Right lobe of liver (tissue), 6 donors: ENCODE data around the gene SCAANT1. TPM values are rescaled to one million over a fixed set of nuclear protein-coding genes. Genes with fewer than 3 reads are reported as not detected.

ENCODE experiments used
- ATAC-seq, 4 donors: fragments of 200-7000 bp; cut with Tn5 transposase; one replicate each; pipeline ENCODE4 v1.9.1; 2020; ENCODE audit warnings: mild to moderate bottlenecking in 4 of 4, moderate library complexity in 4 of 4
- DNase-seq, 3 donors: peaks; one replicate each; pipeline ENCODE4 v3.0.0-alpha.2; 2020
- H3K27ac ChIP-seq, 3 donors: fragments of 200-600 bp; one replicate each; pipeline ENCODE4 v1.8.0; 2022
- H3K27me3 ChIP-seq, 2 donors: fragments of 200-600 bp; one replicate each; pipeline ENCODE4 v1.8.0; 2022
- H3K36me3 ChIP-seq, 4 donors: fragments of 200-600 bp; sonication (generic) in 1 of 4; one replicate each; pipeline versions ENCODE4 v1.5.1 to v1.8.0; 2017 to 2022; ENCODE audit warnings: control low read depth in 1 of 4
- H3K4me1 ChIP-seq, 4 donors: fragments of 200-600 bp; sonication (generic) in 1 of 4; one replicate each; pipeline versions ENCODE4 v1.5.1 to v1.8.0; 2017 to 2022; ENCODE audit warnings: control low read depth in 1 of 4
- H3K4me3 ChIP-seq, 3 donors: fragments of 200-600 bp; one replicate each; pipeline ENCODE4 v1.8.0; 2022
- H3K9me3 ChIP-seq, 4 donors: fragments of 200-600 bp; sonication (generic) in 1 of 4; one replicate each; pipeline versions ENCODE4 v1.5.1 to v1.8.0; 2017 to 2022; ENCODE audit warnings: control low read depth in 1 of 4
- POLR2A ChIP-seq: fragments of 450-650 bp; IDR thresholded peaks from one replicate; pipeline ENCODE4 v1.6.1; 2017; ENCODE audit warnings: antibody characterized with exemption, mild to moderate bottlenecking
- WGBS: methylation state at CpG from one replicate; pipeline ENCODE4 v1.1.6; 2018; ENCODE audit warnings: low coverage, low lambda C conversion rate; ENCODE audit not compliant: insufficient coverage; ENCODE audit errors: missing lambda C conversion rate; 5-methylcytosine and 5-hydroxymethylcytosine counted together
- intact Hi-C, 2 donors: fragments of 100-400 bp; cut with DNase I; formaldehyde crosslinking; loops; one replicate each; pipeline versions ENCODE4 v1.11.2 to v1.14.1; 2022
- total RNA-seq, 6 experiments: library from RNA; depleted of rRNA in 2 of 6; stranded (reverse); fragments of >200 nt in 2 of 6; fragmentation: NEBNext Ultra II Directional in 3 of 6; extraction: Animal tissue kit (Norgen Biotek cat#: 25700) in 3 of 6; gene quantifications; one replicate each; pipeline versions ENCODE4 v1.1.0 to v1.2.4, GENCODE V29; 2016 to 2023
- TF ChIP-seq, protein P1 (sequence below), 4 donors: fragments of 200-600 bp in 3 of 4; fragments of 450-650 bp in 1 of 4; IDR thresholded peaks; one replicate each; pipeline versions ENCODE4 v1.5.1 to v1.8.0; 2016 to 2022; ENCODE audit warnings: antibody characterized with exemption in 4 of 4, mild to moderate bottlenecking in 2 of 4
- donor health status: DM: no; HTN: yes; CAD: no.
- donor health status: DM: no; HTN: no; CAD: no.
- donor health status: DM: no; HTN: no; CAD: no.
- donor health status: DM: no; HTN: yes; CAD: no.
- donor health status: DM: no; HTN: yes; CAD: no.

SCAANT1 gene
- total RNA-seq, 6 experiments from 2014 or later, result not detected

DNA sequence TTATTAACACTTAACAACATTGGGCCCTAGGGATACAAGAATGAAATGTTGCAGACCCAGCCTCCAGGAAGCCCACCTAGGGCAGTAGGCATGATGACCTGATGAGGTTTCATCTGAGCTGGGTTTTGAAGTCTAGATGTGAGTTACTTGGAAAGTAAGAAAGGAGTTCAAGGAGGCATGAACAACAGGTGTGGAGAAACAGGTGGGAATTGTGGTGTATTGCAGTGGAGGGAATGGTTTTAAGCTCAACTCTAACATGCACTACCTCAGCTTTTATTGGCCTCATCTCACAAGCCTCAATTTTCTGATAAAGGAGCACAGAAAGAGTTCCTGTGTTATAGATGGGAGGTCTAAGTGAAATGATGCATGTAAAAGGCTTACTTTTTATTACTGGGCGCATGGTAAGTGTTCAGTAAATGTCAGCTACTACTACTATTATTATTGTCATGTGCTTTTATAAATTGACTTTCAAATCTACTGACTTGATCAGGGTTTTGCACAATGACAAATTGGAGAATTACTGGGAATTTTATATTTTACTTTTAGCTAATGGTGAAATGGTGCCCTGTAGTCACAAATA, 19.3 kb downstream of the SCAANT1 start:
- H3K4me3 ChIP-seq, result no peak overlapping the region
- 100% methylated on average over 1 of the region's 1 CpG for WGBS
- intact Hi-C loops, result no loop called here
- TF ChIP-seq, protein P1, sequence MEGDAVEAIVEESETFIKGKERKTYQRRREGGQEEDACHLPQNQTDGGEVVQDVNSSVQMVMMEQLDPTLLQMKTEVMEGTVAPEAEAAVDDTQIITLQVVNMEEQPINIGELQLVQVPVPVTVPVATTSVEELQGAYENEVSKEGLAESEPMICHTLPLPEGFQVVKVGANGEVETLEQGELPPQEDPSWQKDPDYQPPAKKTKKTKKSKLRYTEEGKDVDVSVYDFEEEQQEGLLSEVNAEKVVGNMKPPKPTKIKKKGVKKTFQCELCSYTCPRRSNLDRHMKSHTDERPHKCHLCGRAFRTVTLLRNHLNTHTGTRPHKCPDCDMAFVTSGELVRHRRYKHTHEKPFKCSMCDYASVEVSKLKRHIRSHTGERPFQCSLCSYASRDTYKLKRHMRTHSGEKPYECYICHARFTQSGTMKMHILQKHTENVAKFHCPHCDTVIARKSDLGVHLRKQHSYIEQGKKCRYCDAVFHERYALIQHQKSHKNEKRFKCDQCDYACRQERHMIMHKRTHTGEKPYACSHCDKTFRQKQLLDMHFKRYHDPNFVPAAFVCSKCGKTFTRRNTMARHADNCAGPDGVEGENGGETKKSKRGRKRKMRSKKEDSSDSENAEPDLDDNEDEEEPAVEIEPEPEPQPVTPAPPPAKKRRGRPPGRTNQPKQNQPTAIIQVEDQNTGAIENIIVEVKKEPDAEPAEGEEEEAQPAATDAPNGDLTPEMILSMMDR (IDR thresholded peaks at IDR 0.05), result no peak
- no peak for TF ChIP-seq POLR2A
- H3K27me3 ChIP-seq, result no peaks in the 10 kb centered on the region
- no peaks in the 10 kb centered on the region for H3K4me1 ChIP-seq
- DNase-seq (no peak), ATAC-seq (no peak)
- no peaks in the 10 kb centered on the region for H3K9me3 ChIP-seq
- H3K36me3 ChIP-seq, result no peaks in the 10 kb centered on the region
- H3K27ac ChIP-seq, result no peak overlapping the region

- Histone ChIP-seq H3K4me1 (peaks cover 0 to 8% (median 0%) of the 10 kb centered on the region in 4 donors), H3K27ac (no peak overlapping the region), H3K4me3 (no peak overlapping the region), H3K9me3 (no peaks in the 10 kb centered on the region), H3K27me3 (no peaks in the 10 kb centered on the region), H3K36me3 (no peaks in the 10 kb centered on the region)
- intact Hi-C loops, result no loop called here
- 87% methylated on average over 5 of the region's 5 CpGs for WGBS
- TF ChIP-seq, protein P1 (IDR thresholded peaks at IDR 0.05), result no peak
- no peak for TF ChIP-seq POLR2A
- DNase-seq (no peak), ATAC-seq (peak in 1 of 4 donors; percentile 22)
These were observed 20.7 kb downstream of the SCAANT1 start for GRCh38 chr3:63891518-63891917.

DNA sequence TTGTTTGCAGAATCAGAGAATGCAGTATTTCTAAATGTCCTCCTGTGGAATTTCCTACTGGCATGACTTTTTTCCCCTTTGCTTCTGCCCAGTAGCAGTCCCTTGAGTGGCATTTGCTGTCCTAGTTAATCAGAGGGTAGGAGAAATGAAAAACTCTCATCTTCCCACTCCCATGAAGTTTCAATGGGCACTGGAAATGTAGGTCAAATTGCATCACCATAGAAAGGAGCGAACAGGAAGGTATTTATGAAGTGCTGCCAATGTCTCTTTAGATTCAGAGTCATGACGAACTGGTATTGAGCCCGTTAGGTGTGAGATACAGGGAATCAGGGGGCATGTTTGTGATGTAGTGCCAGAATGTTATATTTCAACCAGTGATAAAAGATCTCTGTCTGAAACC, 25.3 kb downstream of the SCAANT1 start:
- intact Hi-C loops, result no loop called here
- no peak overlapping the region for H3K4me3 ChIP-seq
- no peak for DNase-seq
- H3K27ac ChIP-seq, result no peak overlapping the region
- peaks cover 0 to 12% (median 0%) of the 10 kb centered on the region in 4 donors for H3K4me1 ChIP-seq
- no peaks in the 10 kb centered on the region for H3K27me3 ChIP-seq
- TF ChIP-seq, protein P1 (IDR thresholded peaks at IDR 0.05), result no peak
- no peak for TF ChIP-seq POLR2A
- peak; percentile 69 to 89 (median 82) for ATAC-seq
- no peaks in the 10 kb centered on the region for H3K36me3 ChIP-seq
- H3K9me3 ChIP-seq, result no peaks in the 10 kb centered on the region
- 31% methylated on average over 3 of the region's 3 CpGs for WGBS

DNA sequence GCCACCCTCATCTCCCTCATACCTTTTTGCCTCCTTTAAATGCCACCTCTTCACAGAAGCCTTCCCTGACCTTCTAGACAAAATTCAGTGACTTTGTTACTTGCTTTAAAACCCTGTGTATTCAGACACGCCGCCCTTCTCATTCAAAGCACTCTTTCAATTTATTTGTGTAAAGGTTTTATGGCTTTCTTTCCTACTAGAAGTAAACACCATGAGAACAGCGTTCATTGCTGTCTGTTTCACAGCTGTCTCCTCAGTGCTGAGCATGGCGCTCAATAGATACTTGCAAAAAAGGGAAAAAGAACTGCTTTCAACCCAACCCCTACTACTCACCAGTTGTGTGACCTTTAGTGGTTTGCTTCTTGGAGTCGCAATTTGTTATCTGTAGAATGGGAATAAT, 31.5 kb downstream of the SCAANT1 start:
- no peak for ATAC-seq
- Histone ChIP-seq H3K36me3 (no peaks in the 10 kb centered on the region), H3K9me3 (no peaks in the 10 kb centered on the region), H3K4me1 (no peaks in the 10 kb centered on the region), H3K27me3 (no peaks in the 10 kb centered on the region), H3K4me3 (no peak overlapping the region), H3K27ac (no peak overlapping the region)
- no peak for DNase-seq
- intact Hi-C loops, result no loop called here
- TF ChIP-seq, protein P1 (IDR thresholded peaks at IDR 0.05), result no peak
- no peak for TF ChIP-seq POLR2A
- 90% methylated on average over 5 of the region's 5 CpGs for WGBS
